DOHH2 (cell line): Measurements from ENCODE around the gene PRCC.

Experiments used
- H3F3A ChIP-seq: fragments of 200-600 bp; sonication (generic), shearing (Covaris generic); 2 replicates; pipeline ENCODE4 v1.6.0; 2016; ENCODE audit warnings: antibody characterized with exemption, mild to moderate bottlenecking; ENCODE audit not compliant: control insufficient read depth, insufficient read depth
- H3K27ac ChIP-seq: fragments of 200-600 bp; sonication (generic); 2 replicates; pipeline ENCODE4 v1.5.1; 2014; ENCODE audit warnings: low read depth, mild to moderate bottlenecking, low read length, moderate library complexity
- H3K27me3 ChIP-seq: fragments of 200-600 bp; sonication (generic); 2 replicates; pipeline ENCODE4 v1.6.1; 2014; ENCODE audit warnings: mild to moderate bottlenecking, low read length, mixed read lengths; ENCODE audit not compliant: control insufficient read depth
- H3K36me3 ChIP-seq: fragments of 200-600 bp; sonication (generic); 2 replicates; pipeline ENCODE4 v1.6.1; 2014; ENCODE audit warnings: mild to moderate bottlenecking, low read length, moderate library complexity, mixed read lengths; ENCODE audit not compliant: control insufficient read depth
- H3K4me1 ChIP-seq: fragments of 200-600 bp; sonication (generic); 2 replicates; pipeline ENCODE4 v1.6.1; 2014; ENCODE audit warnings: mild to moderate bottlenecking, low read length, mixed read lengths; ENCODE audit not compliant: control insufficient read depth
- H3K4me2 ChIP-seq: fragments of 200-600 bp; sonication (generic); 2 replicates; pipeline ENCODE4 v1.6.0; 2014; ENCODE audit warnings: mild to moderate bottlenecking, low read length, moderate library complexity
- H3K4me3 ChIP-seq: fragments of 200-600 bp; sonication (generic); 2 replicates; pipeline ENCODE4 v1.5.1; 2014; ENCODE audit warnings: mild to moderate bottlenecking, low read length, mixed read lengths
- H3K79me2 ChIP-seq: fragments of 200-600 bp; sonication (generic); 2 replicates; pipeline ENCODE4 v1.6.1; 2014; ENCODE audit warnings: mild to moderate bottlenecking, low read length, mixed read lengths; ENCODE audit not compliant: control insufficient read depth
- H3K9me2 ChIP-seq: fragments of 200-600 bp; sonication (generic); replicated peaks from 2 replicates; pipeline ENCODE4 v1.6.1; 2014; ENCODE audit warnings: mild to moderate bottlenecking, low read length, mixed read lengths; ENCODE audit not compliant: control insufficient read depth
- H3K9me3 ChIP-seq: fragments of 200-600 bp; sonication (generic); 2 replicates; pipeline ENCODE4 v1.6.1; 2014; ENCODE audit warnings: antibody characterized with exemption, low read length, mixed read lengths; ENCODE audit not compliant: control insufficient read depth, insufficient read depth
- H4K20me1 ChIP-seq: fragments of 200-600 bp; sonication (generic); 2 replicates; pipeline ENCODE4 v1.6.0; 2014; ENCODE audit warnings: low read depth, mild to moderate bottlenecking, antibody characterized with exemption, low read length, moderate library complexity; ENCODE audit not compliant: control insufficient read depth, insufficient read depth
- CTCF ChIP-seq: fragments of 200-600 bp; sonication (generic); IDR thresholded peaks from one replicate; pipeline ENCODE4 v1.5.1; 2014; ENCODE audit warnings: antibody characterized with exemption, mild to moderate bottlenecking, low read depth, low read length; ENCODE audit not compliant: poor library complexity, severe bottlenecking
- EZH2phosphoT487 ChIP-seq: fragments of 200-600 bp; sonication (generic); IDR thresholded peaks from 2 replicates; pipeline ENCODE4 v1.6.1; 2017; ENCODE audit warnings: borderline replicate concordance, mild to moderate bottlenecking, antibody characterized with exemption, low read length, moderate library complexity, mixed read lengths

The PRCC gene

GRCh38 chr1:156834322-156834721 lies 67.0 kb downstream of the PRCC start:
- no peaks in the 10 kb centered on the region for H3K79me2 ChIP-seq
- H3K9me2 ChIP-seq, result no peaks in the 10 kb centered on the region
- peaks cover 73% of the 10 kb centered on the region for H3K27me3 ChIP-seq
- no peak overlapping the region for H3K27ac ChIP-seq
- H3K36me3 ChIP-seq, result no peaks in the 10 kb centered on the region
- TF ChIP-seq EZH2phosphoT487 (no peak), CTCF (no peak)
- H3K4me1 ChIP-seq, result no peaks in the 10 kb centered on the region
- no peak overlapping the region for H3K4me2 ChIP-seq
- 0 out of 2 replicates have a peak, but pooled peaks cover 3% of the 10 kb centered on the region for H4K20me1 ChIP-seq
- H3K4me3 ChIP-seq, result no peak overlapping the region
- H3F3A ChIP-seq, result no peaks in the 10 kb centered on the region
- no peaks in the 10 kb centered on the region for H3K9me3 ChIP-seq

GRCh38 chr1:156836041-156836654 lies 68.8 kb downstream of the PRCC start:
- Histone ChIP-seq H3K27me3 (peaks cover 69% of the 10 kb centered on the region), H3K9me3 (no peaks in the 10 kb centered on the region), H3K36me3 (no peaks in the 10 kb centered on the region), H3F3A (no peaks in the 10 kb centered on the region), H3K79me2 (no peaks in the 10 kb centered on the region), H3K4me3 (no peak overlapping the region), H3K27ac (no peak overlapping the region), H3K4me2 (no peak overlapping the region), H4K20me1 (0 out of 2 replicates have a peak, but pooled peaks cover 3% of the 10 kb centered on the region), H3K4me1 (no peaks in the 10 kb centered on the region), H3K9me2 (no peaks in the 10 kb centered on the region)
- no peak for TF ChIP-seq EZH2phosphoT487
- no peak for TF ChIP-seq CTCF

- Histone ChIP-seq H3K27ac (no peak overlapping the region), H3F3A (no peaks in the 10 kb centered on the region), H3K79me2 (no peaks in the 10 kb centered on the region), H3K9me2 (no peaks in the 10 kb centered on the region), H3K27me3 (peaks cover 66% of the 10 kb centered on the region), H3K9me3 (no peaks in the 10 kb centered on the region), H3K36me3 (no peaks in the 10 kb centered on the region), H3K4me3 (no peak overlapping the region), H3K4me2 (no peak overlapping the region), H3K4me1 (no peaks in the 10 kb centered on the region), H4K20me1 (0 out of 2 replicates have a peak, but pooled peaks cover 3% of the 10 kb centered on the region)
- no peak for TF ChIP-seq EZH2phosphoT487
- no peak for TF ChIP-seq CTCF
Observed at GRCh38 chr1:156836892-156837291, 69.6 kb downstream of the PRCC start.
